Hepatocyte (in vitro differentiated cells): Measurements from ENCODE around the gene YES1.

Experiments
- EZH2 ChIP-seq: fragments of 200-600 bp; sonication (generic); IDR thresholded peaks from 2 replicates; pipeline ENCODE4 v1.6.1; 2016; ENCODE audit warnings: antibody characterized with exemption, mild to moderate bottlenecking, borderline replicate concordance
- EZH2phosphoT487 ChIP-seq: fragments of 200-600 bp; sonication (generic); IDR thresholded peaks from one replicate; pipeline ENCODE4 v1.6.1; 2018; ENCODE audit warnings: antibody characterized with exemption, mild to moderate bottlenecking, low read depth, moderate library complexity; ENCODE audit not compliant: unreplicated experiment, severe bottlenecking
- TF ChIP-seq, protein P1 (sequence below): fragments of 200-600 bp; sonication (generic); IDR thresholded peaks from 2 replicates; pipeline ENCODE4 v1.5.1; 2016; ENCODE audit warnings: antibody characterized with exemption, mild to moderate bottlenecking; ENCODE audit not compliant: poor library complexity

DNA sequence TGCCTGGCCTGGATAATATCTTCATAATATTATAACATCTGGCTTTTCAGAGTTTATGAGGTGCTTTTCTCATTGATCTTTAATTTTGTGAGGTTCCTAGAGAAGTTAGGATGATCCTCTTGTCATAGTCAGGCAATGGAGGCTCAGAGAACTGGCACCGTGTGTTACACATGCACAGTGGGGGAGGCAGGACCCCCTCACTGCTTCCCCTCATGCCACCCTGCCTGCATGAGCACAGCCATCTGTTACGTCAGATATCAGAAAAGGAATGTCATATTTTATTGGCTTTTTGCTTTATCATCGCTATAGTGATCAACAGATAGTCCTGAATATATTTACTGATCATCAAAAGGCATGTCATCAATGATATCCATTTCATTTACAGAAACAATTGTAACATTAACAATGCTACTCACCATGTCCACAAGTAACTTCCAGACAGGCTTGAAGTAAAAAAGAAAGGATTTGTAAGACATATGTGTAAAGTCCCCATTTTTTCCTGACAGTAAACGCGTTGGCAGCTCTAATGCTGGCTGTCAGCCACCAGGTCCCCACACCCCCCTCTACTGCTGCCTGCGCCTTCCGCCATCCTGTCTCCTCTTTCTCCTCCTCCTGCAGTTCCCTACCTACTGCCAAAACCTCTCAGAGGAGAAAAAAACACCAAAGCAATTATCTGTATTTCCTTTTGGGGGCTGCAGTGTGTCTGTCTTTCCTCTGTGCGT is 118.4 kb downstream of the YES1 start:
- TF ChIP-seq, protein P1, sequence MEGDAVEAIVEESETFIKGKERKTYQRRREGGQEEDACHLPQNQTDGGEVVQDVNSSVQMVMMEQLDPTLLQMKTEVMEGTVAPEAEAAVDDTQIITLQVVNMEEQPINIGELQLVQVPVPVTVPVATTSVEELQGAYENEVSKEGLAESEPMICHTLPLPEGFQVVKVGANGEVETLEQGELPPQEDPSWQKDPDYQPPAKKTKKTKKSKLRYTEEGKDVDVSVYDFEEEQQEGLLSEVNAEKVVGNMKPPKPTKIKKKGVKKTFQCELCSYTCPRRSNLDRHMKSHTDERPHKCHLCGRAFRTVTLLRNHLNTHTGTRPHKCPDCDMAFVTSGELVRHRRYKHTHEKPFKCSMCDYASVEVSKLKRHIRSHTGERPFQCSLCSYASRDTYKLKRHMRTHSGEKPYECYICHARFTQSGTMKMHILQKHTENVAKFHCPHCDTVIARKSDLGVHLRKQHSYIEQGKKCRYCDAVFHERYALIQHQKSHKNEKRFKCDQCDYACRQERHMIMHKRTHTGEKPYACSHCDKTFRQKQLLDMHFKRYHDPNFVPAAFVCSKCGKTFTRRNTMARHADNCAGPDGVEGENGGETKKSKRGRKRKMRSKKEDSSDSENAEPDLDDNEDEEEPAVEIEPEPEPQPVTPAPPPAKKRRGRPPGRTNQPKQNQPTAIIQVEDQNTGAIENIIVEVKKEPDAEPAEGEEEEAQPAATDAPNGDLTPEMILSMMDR, result no peak
- TF ChIP-seq EZH2 (no peak), EZH2phosphoT487 (no peak)
